Measurements from ENCODE around the gene GDF2.

DNA sequence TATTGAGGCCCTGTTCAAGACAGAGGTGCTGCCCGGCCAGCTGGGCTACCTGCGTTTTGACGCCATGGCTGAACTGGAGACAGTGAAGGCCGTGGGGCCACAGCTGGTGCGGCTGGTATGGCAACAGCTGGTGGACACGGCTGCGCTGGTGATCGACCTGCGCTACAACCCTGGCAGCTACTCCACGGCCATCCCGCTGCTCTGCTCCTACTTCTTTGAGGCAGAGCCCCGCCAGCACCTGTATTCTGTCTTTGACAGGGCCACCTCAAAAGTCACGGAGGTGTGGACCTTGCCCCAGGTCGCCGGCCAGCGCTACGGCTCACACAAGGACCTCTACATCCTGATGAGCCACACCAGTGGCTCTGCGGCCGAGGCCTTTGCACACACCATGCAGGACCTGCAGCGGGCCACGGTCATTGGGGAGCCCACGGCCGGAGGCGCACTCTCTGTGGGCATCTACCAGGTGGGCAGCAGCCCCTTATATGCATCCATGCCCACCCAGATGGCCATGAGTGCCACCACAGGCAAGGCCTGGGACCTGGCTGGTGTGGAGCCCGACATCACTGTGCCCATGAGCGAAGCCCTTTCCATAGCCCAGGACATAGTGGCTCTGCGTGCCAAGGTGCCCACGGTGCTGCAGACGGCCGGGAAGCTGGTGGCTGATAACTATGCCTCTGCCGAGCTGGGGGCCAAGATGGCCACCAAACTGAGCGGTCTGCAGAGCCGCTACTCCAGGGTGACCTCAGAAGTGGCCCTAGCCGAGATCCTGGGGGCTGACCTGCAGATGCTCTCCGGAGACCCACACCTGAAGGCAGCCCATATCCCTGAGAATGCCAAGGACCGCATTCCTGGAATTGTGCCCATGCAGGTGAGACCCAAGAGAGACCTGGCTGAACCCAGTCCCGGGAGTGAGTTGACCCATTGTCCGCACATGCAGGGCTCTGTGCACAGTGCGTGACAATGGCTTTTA, 28.7 kb downstream of the GDF2 start:
- TF ChIP-seq, protein P1, sequence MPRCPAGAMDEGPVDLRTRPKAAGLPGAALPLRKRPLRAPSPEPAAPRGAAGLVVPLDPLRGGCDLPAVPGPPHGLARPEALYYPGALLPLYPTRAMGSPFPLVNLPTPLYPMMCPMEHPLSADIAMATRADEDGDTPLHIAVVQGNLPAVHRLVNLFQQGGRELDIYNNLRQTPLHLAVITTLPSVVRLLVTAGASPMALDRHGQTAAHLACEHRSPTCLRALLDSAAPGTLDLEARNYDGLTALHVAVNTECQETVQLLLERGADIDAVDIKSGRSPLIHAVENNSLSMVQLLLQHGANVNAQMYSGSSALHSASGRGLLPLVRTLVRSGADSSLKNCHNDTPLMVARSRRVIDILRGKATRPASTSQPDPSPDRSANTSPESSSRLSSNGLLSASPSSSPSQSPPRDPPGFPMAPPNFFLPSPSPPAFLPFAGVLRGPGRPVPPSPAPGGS (IDR thresholded peaks at IDR 0.05; ENCODE audit: borderline replicate concordance, insufficient read depth, low read depth, low read length, poor library complexity, severe bottlenecking), result no peak
- TF ChIP-seq CREM (IDR thresholded peaks at IDR 0.05; ENCODE audit: low read depth), result no peak
- TF ChIP-seq NR2F1 (conservative IDR thresholded peaks at IDR 0.05), result no peak
- no peak for TF ChIP-seq MTA3 (IDR thresholded peaks at IDR 0.05; ENCODE audit: borderline replicate concordance, low read length)
- no peak for TF ChIP-seq ZNF274 (IDR thresholded peaks at IDR 0.05; ENCODE audit: insufficient read depth, insufficient read length)
- TF ChIP-seq TCF12 (IDR thresholded peaks at IDR 0.05; ENCODE audit: low read depth, low read length), result no peak
- TF ChIP-seq CHD2 (IDR thresholded peaks at IDR 0.05; ENCODE audit: borderline replicate concordance, low read depth, low read length), result no peak
- TF ChIP-seq, protein P2, sequence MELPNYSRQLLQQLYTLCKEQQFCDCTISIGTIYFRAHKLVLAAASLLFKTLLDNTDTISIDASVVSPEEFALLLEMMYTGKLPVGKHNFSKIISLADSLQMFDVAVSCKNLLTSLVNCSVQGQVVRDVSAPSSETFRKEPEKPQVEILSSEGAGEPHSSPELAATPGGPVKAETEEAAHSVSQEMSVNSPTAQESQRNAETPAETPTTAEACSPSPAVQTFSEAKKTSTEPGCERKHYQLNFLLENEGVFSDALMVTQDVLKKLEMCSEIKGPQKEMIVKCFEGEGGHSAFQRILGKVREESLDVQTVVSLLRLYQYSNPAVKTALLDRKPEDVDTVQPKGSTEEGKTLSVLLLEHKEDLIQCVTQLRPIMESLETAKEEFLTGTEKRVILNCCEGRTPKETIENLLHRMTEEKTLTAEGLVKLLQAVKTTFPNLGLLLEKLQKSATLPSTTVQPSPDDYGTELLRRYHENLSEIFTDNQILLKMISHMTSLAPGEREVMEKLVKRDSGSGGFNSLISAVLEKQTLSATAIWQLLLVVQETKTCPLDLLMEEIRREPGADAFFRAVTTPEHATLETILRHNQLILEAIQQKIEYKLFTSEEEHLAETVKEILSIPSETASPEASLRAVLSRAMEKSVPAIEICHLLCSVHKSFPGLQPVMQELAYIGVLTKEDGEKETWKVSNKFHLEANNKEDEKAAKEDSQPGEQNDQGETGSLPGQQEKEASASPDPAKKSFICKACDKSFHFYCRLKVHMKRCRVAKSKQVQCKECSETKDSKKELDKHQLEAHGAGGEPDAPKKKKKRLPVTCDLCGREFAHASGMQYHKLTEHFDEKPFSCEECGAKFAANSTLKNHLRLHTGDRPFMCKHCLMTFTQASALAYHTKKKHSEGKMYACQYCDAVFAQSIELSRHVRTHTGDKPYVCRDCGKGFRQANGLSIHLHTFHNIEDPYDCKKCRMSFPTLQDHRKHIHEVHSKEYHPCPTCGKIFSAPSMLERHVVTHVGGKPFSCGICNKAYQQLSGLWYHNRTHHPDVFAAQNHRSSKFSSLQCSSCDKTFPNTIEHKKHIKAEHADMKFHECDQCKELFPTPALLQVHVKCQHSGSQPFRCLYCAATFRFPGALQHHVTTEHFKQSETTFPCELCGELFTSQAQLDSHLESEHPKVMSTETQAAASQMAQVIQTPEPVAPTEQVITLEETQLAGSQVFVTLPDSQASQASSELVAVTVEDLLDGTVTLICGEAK (IDR thresholded peaks at IDR 0.05; ENCODE audit: borderline replicate concordance), result no peak
- no peak for TF ChIP-seq SREBF2 (IDR thresholded peaks at IDR 0.05; ENCODE audit: low read length)
- TF ChIP-seq, protein P3, sequence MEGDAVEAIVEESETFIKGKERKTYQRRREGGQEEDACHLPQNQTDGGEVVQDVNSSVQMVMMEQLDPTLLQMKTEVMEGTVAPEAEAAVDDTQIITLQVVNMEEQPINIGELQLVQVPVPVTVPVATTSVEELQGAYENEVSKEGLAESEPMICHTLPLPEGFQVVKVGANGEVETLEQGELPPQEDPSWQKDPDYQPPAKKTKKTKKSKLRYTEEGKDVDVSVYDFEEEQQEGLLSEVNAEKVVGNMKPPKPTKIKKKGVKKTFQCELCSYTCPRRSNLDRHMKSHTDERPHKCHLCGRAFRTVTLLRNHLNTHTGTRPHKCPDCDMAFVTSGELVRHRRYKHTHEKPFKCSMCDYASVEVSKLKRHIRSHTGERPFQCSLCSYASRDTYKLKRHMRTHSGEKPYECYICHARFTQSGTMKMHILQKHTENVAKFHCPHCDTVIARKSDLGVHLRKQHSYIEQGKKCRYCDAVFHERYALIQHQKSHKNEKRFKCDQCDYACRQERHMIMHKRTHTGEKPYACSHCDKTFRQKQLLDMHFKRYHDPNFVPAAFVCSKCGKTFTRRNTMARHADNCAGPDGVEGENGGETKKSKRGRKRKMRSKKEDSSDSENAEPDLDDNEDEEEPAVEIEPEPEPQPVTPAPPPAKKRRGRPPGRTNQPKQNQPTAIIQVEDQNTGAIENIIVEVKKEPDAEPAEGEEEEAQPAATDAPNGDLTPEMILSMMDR (IDR thresholded peaks at IDR 0.05 in 2 of 3, conservative IDR thresholded peaks at IDR 0.05 in 1 of 3; ENCODE audit: control insufficient read depth in 2 of 3, extremely low read depth in 1 of 3, insufficient read depth in 1 of 3, low read depth in 3 of 3, low read length in 3 of 3), result no peak
- TF ChIP-seq NFXL1 (IDR thresholded peaks at IDR 0.05; ENCODE audit: borderline replicate concordance), result no peak
- no peak for TF ChIP-seq CBX5 (IDR thresholded peaks at IDR 0.05; ENCODE audit: low read depth)
- TF ChIP-seq, protein P4, sequence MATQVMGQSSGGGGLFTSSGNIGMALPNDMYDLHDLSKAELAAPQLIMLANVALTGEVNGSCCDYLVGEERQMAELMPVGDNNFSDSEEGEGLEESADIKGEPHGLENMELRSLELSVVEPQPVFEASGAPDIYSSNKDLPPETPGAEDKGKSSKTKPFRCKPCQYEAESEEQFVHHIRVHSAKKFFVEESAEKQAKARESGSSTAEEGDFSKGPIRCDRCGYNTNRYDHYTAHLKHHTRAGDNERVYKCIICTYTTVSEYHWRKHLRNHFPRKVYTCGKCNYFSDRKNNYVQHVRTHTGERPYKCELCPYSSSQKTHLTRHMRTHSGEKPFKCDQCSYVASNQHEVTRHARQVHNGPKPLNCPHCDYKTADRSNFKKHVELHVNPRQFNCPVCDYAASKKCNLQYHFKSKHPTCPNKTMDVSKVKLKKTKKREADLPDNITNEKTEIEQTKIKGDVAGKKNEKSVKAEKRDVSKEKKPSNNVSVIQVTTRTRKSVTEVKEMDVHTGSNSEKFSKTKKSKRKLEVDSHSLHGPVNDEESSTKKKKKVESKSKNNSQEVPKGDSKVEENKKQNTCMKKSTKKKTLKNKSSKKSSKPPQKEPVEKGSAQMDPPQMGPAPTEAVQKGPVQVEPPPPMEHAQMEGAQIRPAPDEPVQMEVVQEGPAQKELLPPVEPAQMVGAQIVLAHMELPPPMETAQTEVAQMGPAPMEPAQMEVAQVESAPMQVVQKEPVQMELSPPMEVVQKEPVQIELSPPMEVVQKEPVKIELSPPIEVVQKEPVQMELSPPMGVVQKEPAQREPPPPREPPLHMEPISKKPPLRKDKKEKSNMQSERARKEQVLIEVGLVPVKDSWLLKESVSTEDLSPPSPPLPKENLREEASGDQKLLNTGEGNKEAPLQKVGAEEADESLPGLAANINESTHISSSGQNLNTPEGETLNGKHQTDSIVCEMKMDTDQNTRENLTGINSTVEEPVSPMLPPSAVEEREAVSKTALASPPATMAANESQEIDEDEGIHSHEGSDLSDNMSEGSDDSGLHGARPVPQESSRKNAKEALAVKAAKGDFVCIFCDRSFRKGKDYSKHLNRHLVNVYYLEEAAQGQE (IDR thresholded peaks at IDR 0.05; ENCODE audit: low read depth, low read length), result no peak

Data from GM12878 (cell line).